ENCODE measurements around the gene HM13. TPM values are rescaled to one million over a fixed set of nuclear protein-coding genes. Genes with fewer than 3 reads are reported as not detected.
A peak's percentile ranks its signal among the peaks of the same experiment; 100 is the strongest.

HM13 gene
- total and polyA plus RNA-seq, 2 of the 13 experiments (the other 11 are each of a cell fraction or from before 2014, with no cell fraction given): 118 to 243 TPM

GRCh38 chr20:31606804-31607639 lies 92.8 kb downstream of the HM13 start (continued):
- TF ChIP-seq DMTF1 (CRISPR knock-in tag; IDR thresholded peaks at IDR 0.05) (no peak), HMG20A (CRISPR knock-in tag; IDR thresholded peaks at IDR 0.05; ENCODE audit: borderline replicate concordance) (peak; percentile 10), CENPX (CRISPR knock-in tag; IDR thresholded peaks at IDR 0.05) (no peak), ZNF205 (CRISPR knock-in tag; IDR thresholded peaks at IDR 0.05) (no peak; the same call in none of the 2 replicates), THAP8 (CRISPR knock-in tag; IDR thresholded peaks at IDR 0.05; ENCODE audit: borderline replicate concordance) (no peak), NCOA2 (CRISPR knock-in tag; IDR thresholded peaks at IDR 0.05) (peak; percentile 69; the same call in 1 of the 2 replicates), SRSF9 (IDR thresholded peaks at IDR 0.05; ENCODE audit: borderline replicate concordance, insufficient read depth, low read depth, low read length, poor library complexity, severe bottlenecking) (no peak), ELF3 (CRISPR knock-in tag; IDR thresholded peaks at IDR 0.05) (peak; percentile 75), ZNF891 (CRISPR knock-in tag; IDR thresholded peaks at IDR 0.05) (peak; percentile 95; the same call in 1 of the 2 replicates), FOXM1 (CRISPR knock-in tag; IDR thresholded peaks at IDR 0.05) (0 out of 2 replicates have a peak, but pooled peaks have one; percentile 59), THAP9 (CRISPR knock-in tag; IDR thresholded peaks at IDR 0.05; ENCODE audit: borderline replicate concordance) (peak; percentile 81), NKX3-1 (CRISPR knock-in tag; IDR thresholded peaks at IDR 0.05) (peak; percentile 20), ZNF124 (CRISPR knock-in tag; IDR thresholded peaks at IDR 0.05) (peak; percentile 20; the same call in 1 of the 2 replicates), SIX1 (CRISPR knock-in tag; IDR thresholded peaks at IDR 0.05; ENCODE audit: borderline replicate concordance) (peak; percentile 76; the same call in 1 of the 2 replicates), HHEX (CRISPR knock-in tag; IDR thresholded peaks at IDR 0.05) (no peak), ZNF552 (CRISPR knock-in tag; IDR thresholded peaks at IDR 0.05; ENCODE audit: borderline replicate concordance) (peak; percentile 83; the same call in 1 of the 2 replicates), CENPT (CRISPR knock-in tag; IDR thresholded peaks at IDR 0.05; ENCODE audit: low read depth) (0 out of 2 replicates have a peak, but pooled peaks have one; percentile 29), KLF15 (CRISPR knock-in tag; IDR thresholded peaks at IDR 0.05; ENCODE audit: borderline replicate concordance) (no peak; the same call in 1 of the 2 replicates), SRSF4 (IDR thresholded peaks at IDR 0.05; ENCODE audit: low read depth, low read length, poor library complexity, severe bottlenecking) (peak; percentile 99), KLF16 (CRISPR knock-in tag; IDR thresholded peaks at IDR 0.05) (peak in 1 of 2 experiments; percentile 67; a peak in 2 of 4 replicates), CCAR2 (optimal IDR thresholded peaks at IDR 0.05; ENCODE audit: low read depth, low read length) (peak; percentile 92), ZNF451 (CRISPR knock-in tag; IDR thresholded peaks at IDR 0.05) (peak; percentile 30), ZNF629 (CRISPR knock-in tag; conservative IDR thresholded peaks at IDR 0.05) (peak; percentile 46; the same call in 1 of the 2 replicates), AGO1 (IDR thresholded peaks at IDR 0.05; ENCODE audit: low read depth, low read length, poor library complexity, severe bottlenecking) (peak; percentile 99)

All from HepG2 (cell line).